ENCODE data around the gene PTGS1.
"Not testable (repeated sequence)": the region's sequence is repeated elsewhere in the genome, so short reads cannot be mapped to it uniquely, and the experiment has no call there.

The PTGS1 gene

DNA sequence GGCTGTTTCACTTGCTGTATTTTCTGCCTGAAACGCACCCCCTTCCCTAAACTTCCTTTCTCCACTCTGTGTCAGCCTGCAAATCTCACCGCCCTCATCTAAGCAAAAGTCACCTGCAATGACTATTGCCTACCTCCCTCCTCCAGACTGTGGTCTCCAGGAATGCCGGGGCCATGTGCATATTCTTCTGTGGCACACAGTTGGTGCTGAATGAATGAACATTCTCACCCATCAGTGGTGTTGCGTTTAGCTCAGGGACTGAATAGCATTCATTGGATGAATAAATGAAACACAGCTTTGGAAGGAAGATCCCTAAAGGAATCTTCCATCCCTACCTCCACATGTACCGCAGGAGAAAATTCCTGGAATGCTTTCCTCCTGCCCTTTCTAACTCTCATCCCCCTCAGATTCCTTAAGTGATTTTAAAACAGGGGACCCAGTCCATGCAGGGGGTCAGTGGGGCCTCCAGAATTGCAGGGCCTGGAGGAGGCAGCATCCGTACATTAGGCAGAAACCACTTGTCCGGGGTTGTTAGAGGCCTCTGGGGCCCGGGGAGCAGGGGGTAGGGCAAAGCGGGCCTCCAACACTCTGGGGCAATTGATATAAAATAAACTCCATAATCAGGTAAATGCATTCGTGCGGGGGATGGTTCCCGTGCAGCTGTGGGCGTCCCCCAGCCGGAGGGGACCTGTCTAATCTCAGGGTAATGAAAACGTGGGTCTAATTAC is 28.3 kb upstream of the PTGS1 start:
- H3K4me3 ChIP-seq (ENCODE audit: low read length) = no peak overlapping the region
- DNase-seq (ENCODE audit: low read depth, low spot score) = no peak

DNA sequence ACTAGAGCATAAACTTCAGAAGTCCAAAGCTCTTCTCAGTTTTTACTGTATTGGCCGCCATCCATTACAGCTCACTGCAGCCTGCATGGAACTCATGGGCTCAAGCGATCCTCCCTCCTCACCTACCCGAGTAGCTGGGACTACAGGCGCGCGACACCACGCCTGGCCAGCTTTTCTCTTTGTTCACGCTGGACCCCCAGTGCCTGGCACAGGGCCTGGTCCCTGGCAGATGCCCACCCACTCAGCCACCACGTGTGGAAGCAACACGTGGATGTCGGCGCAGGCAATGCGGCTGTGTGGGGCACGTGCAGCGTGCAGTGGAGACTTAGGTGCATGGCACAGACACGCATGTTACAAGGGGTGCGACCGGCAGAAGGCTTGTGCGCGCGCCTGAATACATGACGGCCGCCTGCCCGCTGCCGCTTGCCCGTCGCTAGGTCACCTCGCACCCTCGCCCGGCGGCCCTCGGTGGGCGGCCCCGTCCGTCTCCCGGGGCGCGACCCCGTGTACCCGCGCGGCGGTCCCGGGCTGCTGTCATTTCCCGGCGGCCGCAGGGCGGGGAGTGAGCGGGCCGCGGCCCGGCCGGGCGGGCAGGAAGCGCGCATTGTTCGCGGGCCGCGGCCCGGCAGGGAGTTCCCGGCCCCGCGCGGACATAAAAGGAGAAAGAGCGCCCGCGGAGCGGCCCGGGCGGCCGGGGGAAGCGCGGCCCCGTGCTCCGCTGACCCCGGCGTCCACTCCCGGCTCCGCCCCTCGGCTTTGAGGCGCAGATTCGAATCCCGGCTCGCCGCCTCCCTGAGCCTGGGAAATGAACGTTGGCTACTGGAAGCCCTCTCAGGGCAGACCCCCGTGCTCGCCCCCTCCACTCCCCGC is 24.1 kb upstream of the PTGS1 start:
- no peak for DNase-seq (ENCODE audit: low read depth, low spot score)

DNA sequence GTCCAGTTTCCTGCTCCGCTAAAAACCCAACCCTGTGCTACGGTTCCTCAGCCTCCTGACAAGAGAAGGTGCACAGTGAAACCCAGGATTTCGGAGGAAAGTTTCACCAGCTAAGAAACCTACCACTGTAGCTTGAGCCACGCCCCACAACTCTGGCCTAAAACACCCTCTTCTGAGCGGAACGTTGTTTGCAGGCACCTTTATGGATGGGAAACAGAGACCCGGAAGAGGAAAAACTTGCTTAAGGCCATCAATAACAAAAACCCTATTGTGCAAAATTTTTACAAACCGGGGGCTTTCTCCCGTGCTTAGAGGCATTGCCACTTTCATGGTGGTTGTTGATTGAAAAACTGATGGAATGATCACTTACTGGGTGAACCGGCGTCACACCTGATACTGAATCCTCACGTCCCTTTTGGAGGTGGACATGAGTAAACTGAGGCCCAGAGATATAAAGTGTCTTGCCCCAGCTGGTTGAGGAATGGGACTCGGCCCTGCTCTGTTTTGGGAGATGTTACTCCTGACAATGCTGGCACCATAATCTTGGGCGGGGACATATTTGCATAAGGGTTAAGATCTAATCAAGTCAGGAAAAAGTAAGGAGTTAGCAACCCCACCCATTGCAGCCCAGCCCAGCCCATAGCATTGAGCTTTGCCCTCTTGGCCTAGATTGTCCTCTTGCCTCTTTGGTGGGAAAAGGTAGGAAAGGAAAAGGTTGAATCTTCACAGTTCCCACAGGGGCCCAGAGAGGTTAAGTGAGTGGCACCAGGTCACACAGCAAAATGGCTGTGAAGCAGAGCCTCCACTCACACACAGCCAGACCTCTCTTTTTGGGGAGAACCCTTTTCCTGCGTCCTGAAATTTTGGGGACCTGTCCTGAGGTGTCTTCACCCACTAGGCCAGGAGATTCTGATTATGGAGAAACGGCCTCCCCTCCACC is 23.2 kb upstream of the PTGS1 start:
- DNase-seq (ENCODE audit: low read depth, low spot score) = no peak
- H3K4me3 ChIP-seq (ENCODE audit: low read length) = no peak overlapping the region

More for the DNA sequence above, 24.1 kb upstream of the PTGS1 start:
- no peak overlapping the region for H3K4me3 ChIP-seq (ENCODE audit: low read length)

DNA sequence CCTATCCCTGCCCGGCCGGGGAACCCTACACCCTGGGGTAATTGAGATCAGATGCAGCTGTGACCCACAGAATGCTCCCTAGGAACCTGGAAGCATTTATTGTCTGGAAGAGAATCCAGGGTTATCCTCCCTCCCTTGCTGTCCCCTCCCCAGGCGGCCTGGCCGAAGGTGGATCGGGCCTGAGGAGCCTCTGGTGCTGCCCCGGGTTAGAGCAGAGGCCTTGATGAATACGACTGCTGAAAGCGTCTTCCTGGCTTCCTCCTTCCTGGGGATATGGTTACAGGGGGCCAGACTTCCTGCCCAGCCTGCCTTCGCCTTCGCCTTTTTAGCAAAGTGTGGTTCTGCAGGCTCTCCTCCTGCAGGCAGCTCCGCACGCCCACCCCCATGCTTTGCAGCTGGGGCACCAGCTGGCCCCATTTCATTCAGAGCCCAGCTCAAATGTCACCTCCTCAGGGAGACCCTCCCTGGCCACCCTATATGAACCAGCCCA is 22.5 kb upstream of the PTGS1 start:
- H3K4me3 ChIP-seq (ENCODE audit: low read length) = no peak overlapping the region
- DNase-seq (ENCODE audit: low read depth, low spot score) = no peak

DNA sequence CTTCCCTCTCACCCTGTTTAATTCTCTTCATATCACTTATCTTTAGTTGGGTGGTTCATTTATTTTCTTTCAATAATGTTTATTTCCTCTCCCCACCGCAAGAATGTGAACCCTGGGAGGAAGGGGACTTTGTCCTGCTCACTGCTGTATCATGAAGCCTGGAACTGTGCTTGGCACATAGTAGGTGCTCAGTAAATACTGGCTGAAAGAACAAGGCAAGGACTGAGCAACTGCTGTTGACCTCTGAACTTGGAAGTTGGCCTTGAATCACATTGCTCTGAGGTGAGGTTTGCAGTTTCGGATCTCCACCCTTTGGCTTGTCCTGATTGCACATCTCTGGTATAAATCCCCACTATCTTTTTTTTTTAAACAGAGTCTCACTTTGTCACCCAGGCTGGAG is 22.0 kb upstream of the PTGS1 start:
- DNase-seq (ENCODE audit: low read depth, low spot score) = no peak

DNA sequence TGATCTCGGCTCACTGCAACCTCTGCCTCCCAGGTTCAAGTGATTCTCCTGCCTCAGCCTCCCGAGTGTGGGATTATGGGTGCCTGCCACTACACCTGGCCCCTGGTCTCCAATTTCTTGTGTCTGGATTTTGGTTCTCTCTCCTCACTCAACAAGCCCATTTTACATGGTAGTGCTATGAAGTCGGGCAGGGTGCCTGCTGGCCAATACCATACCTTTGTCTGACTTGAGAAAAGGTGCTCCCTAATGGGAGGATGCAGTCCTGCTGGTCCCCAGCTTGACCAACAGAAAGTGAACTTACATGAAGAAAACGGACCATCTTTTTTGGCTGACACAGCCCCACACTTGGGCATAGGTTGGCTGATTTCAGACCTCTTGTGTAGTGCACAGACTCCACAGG is 21.6 kb upstream of the PTGS1 start:
- DNase-seq (ENCODE audit: low read depth, low spot score) = no peak
- H3K4me3 ChIP-seq (ENCODE audit: low read length) = no peak overlapping the region

More for the DNA sequence above, 22.0 kb upstream of the PTGS1 start:
- H3K4me3 ChIP-seq (ENCODE audit: low read length) = no peak overlapping the region

DNA sequence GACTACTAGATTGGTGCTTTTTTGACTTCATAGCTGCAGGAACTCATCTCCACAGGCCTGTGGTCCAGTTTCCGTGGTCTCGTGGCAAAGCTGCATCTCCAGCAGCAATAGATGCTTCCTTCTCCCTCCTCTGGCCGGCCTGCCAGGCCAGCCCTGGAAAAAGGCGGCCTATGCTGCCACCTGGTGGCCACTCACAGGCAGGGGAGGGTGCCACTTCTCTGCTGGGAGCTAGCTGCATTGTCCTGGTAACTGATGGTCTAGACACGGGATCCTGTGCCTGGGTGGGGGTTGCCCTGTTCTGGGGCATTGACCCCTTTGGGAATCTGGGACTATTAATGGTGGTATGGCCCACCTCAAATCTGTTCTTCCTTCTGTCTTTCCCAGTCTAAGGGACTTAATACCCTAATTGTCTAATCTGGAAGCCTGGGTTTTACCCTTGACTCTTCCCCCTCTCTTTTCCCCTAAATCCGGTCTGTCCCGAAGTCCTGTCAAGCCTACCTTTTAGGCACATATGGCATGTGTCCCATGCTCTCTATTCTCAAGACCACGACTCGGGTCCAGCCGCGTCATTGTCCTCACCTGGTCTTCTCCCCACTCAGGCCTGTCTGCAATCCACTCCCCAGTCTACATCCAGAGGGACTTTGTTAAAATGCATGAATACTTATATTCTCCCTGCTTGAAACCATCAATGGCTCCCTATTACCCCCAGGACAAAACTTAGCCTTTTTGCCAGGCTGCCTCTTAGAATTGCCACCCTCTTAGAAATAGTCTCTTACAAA is 20.1 kb upstream of the PTGS1 start:
- peak; percentile 37 for DNase-seq (ENCODE audit: low read depth, low spot score)
- no peak overlapping the region for H3K4me3 ChIP-seq (ENCODE audit: low read length)

DNA sequence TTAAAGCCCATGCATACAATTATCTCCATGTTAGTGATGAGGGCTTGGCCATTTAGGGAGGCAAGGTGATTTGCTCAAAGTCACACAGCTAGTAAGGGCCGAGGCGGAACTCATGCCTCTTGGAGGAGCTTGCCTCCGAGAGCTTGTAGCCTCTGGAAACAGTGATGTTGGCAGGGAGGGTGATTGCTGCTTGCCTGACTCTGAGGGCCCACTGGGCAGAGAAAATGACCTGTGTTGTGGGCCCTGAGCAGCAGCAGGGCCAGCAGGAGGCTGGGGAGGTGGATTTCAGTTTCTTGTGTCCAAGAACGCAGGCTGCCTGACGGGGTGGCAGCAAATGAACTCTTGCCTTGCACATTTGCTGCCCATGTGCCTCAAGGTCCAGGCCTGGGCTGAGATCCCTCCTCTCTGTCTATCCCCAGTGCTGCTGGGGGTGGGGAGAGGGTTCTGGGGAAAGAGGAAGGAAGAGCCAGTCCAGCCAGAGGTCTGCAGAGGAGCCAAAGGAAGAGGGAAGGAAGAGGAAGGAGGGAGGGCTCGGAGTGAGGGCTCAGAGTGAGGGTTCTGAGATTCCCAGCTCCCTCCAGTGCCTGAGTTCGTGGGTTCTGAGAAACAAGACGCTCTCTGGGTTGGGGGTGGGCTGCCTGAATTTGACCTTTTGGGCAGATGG is 16.2 kb upstream of the PTGS1 start:
- DNase-seq (ENCODE audit: low read depth, low spot score) = no peak

DNA sequence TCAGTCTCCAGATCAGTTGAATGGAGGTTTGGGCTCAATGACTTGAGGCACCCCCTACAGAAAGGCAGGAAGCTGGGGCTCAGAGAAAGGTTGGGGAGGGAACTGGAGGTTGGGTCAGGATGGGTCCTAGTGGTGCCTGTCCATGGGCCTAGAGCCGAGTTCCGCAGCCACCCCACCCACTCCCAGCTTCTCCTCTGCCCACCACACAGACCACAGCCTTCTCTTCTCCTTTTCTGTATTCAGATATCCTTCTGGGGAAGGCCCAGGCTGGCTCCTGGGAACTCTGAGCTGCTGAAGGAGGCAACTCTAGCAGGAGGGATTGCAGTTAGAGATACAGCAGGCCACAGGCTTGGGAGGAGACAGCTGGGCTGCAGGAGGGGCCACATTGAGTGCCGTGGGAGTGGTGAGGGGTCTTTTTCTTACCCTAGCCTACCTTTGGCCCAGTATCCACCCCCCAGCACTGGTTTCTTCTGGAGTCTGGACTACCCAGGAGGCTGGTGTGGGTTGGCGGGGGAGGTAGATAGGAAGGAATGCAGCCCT is 15.4 kb upstream of the PTGS1 start:
- DNase-seq (ENCODE audit: low read depth, low spot score) = no peak
- no peak overlapping the region for H3K4me3 ChIP-seq (ENCODE audit: low read length)

More for the DNA sequence above, 16.2 kb upstream of the PTGS1 start:
- no peak overlapping the region for H3K4me3 ChIP-seq (ENCODE audit: low read length)

DNA sequence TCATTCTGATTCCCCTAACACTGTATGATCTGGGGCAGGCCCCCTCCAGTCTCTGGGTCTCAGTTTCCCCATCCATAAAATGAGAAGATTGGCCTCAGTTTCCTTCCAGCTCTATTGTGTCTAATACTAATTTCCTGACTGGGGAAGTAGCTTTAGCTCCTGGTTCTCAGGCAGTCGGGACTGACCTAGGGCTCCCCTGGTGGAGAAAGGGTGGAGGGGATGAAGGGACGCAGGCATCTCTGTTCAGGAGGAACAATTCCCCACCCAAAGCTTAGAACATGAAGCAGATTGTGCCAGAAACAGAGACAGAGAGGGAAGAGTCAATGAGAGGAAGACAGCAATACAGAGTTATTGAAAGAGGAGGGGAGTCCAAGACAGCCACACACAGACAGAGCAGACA is 14.2 kb upstream of the PTGS1 start:
- no peak overlapping the region for H3K4me3 ChIP-seq (ENCODE audit: low read length)
- DNase-seq (ENCODE audit: low read depth, low spot score) = no peak

DNA sequence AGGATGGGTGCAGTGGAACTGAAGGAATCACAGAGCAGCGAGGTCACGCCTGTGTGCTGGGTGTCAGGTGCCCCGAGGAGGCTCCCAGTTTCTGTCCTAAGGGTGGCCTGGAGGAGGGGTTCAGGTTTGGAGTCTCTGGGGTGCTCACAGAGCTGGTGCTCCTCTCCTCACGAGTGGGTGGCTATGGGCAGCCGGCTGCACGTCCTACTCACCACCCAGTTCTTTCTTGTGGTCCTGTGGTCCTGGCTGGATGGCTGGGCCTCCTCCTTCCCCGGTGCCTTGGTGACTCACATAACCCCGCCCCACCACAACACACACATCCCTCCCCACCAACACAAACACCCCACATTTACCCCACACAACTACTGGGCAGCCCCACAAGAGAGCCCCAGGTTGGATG is 9.9 kb upstream of the PTGS1 start:
- no peak overlapping the region for H3K4me3 ChIP-seq (ENCODE audit: low read length)
- DNase-seq (ENCODE audit: low read depth, low spot score) = no peak

DNA sequence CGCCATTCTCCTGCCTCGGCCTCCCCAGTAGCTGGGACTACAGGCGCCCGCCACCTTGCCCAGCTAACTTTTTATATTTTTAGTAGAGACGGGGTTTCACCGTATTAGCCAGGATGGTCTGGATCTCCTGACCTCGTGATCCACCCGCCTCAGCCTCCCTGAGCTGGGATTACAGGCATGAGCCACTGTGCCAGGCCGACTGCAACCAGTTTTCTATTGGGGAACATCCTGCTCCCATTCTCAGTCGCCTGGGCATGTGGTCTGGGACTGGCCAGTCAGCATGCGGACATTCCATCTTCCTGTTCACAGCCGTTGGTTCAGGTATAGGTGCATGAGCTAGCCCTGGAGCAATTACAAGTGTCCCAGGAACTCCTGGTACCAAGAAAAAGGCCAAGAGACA is 7.7 kb upstream of the PTGS1 start:
- not testable (repeated sequence) for DNase-seq (ENCODE audit: low read depth, low spot score); H3K4me3 ChIP-seq (ENCODE audit: low read length)

DNA sequence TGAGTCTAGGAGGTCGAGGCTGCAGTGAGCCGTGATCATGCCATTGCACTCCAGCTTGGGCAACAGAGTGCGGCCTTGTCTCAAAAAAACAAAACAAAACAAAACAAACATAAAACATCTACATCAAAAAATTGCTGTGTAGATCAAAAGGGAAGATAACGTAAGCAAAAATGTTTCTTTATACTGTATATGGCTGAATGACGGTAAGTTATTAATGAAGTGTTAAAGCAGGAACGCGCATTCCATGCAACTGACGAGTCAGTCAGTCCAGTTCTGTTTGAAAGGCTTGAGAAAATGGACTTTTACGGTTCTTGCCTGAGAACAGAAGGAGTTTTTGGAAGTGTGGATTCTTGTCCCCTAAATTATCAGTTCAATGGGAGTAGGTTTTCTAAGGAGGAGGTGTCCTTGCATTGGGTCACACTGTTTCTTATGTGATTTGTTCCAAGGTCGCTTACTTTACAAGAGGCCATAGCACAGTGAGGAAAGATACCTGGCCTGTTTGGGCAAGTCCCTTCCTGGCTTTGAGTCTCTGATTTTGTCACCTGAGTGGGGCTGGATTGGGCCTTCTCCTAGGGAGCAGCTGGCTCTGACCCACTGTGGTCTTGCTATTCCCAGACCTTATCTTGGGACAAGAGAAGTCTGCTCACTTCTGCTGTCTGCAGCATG is 6.6 kb upstream of the PTGS1 start:
- no peak for DNase-seq (ENCODE audit: low read depth, low spot score)
- H3K4me3 ChIP-seq (ENCODE audit: low read length) = no peak overlapping the region

DNA sequence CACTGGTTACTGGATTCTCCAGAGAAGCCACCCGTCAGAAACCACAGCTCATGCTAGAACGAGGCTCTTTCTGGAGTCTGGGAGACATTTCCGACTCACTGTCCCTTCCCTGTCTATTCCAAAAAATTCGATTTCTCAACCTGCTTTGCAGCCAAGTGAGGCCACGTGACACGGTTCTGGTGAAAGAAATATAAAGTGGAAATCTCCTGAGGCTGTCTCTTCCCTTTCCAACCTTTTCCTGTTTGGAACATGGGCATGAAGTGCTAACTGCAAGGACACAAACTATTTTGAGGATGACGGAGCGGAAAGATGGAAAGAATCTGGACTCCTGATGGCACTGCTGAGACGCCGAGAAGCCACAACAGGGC is 6.1 kb upstream of the PTGS1 start:
- no peak for DNase-seq (ENCODE audit: low read depth, low spot score)
- no peak overlapping the region for H3K4me3 ChIP-seq (ENCODE audit: low read length)

DNA sequence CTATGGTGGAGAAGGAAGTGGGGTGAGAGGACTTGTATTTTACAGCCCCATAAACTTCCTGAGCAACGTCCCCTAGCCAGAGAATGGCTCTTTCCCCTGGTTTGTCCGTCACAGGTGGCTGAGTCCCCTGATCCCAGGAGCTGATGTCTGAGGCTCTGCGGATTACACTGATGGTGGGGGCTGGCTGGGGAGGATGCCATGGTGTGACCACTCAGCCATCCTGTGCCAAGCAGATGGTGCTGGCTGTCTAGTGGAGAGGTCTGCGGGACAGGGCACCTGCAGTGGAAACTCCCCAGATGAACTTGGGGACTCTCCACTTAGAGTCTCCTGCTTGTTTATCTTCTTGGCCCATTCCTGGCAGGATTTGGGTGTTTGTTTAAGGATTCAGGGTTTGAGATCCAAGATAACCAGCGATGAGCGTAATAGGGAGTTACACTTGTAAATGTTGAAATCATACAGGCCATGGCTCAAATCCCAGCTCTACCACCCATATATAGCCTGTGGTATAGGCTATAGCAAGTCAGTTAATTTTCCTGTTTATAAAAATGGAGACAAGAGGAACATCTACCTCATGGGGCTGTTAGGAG is 4.7 kb upstream of the PTGS1 start:
- no peak overlapping the region for H3K4me3 ChIP-seq (ENCODE audit: low read length)
- DNase-seq (ENCODE audit: low read depth, low spot score) = no peak

DNA sequence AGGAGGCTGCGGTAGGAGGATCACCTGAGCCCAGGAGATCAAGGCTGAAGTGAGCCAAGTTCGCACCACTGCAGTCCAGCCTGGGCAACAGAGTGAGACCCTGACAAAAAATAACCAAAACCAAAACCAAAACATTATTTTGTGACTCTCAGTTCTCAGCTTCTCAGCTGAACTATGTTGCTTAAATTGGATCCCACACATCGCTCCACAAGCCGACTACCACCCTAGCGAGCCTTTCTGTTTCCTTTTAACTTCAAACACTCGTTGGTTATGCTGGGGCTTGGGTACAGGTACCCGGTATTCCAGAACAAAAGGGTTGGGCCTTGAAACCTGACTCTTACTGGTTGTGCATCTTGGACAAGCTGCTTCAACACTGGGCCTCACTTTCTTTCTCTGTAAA is 3.8 kb upstream of the PTGS1 start:
- no peak for DNase-seq (ENCODE audit: low read depth, low spot score)
- H3K4me3 ChIP-seq (ENCODE audit: low read length) = no peak overlapping the region

All from Jurkat, Clone E6-1 (cell line).